ENCODE results near the gene GPR39. TPM values are rescaled to one million over a fixed set of nuclear protein-coding genes. Genes with fewer than 3 reads are reported as not detected.

The GPR39 gene
- total RNA-seq, 1 donor = 3.6 TPM

DNA sequence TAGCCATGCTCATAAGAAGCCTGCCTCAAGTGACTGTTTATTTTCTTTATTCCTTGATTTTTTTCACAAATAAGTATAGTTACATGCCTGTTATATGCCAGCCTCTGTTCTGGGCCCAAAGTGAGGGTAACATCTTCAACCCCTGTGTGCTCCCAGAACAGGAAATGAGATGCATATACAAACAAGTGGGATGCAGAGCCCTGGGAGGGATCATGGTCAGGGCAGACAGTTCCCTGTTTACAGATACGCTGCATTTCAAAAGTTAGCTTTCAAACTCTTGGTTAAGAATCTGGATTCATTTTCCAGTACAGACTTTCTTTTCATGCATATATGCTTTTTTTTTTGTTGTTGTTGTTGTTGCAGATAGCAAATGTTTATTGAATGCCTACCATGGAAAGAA, 24.4 kb downstream of the GPR39 start:
- no peak overlapping the region for H3K4me3 ChIP-seq (ENCODE audit: insufficient read depth, low read length)
- no peak overlapping the region for H3K4me2 ChIP-seq (ENCODE audit: insufficient read depth, low read length)
- no peaks in the 10 kb centered on the region for H3K9me3 ChIP-seq (ENCODE audit: low read depth, low read length)
- no peaks in the 10 kb centered on the region for H3K79me2 ChIP-seq (ENCODE audit: insufficient read depth, low read length)
- no peak for DNase-seq (ENCODE audit: insufficient read length, low spot score, missing footprints)
- no peak overlapping the region for H2AFZ ChIP-seq (ENCODE audit: low read length)
- TF ChIP-seq, protein P1, sequence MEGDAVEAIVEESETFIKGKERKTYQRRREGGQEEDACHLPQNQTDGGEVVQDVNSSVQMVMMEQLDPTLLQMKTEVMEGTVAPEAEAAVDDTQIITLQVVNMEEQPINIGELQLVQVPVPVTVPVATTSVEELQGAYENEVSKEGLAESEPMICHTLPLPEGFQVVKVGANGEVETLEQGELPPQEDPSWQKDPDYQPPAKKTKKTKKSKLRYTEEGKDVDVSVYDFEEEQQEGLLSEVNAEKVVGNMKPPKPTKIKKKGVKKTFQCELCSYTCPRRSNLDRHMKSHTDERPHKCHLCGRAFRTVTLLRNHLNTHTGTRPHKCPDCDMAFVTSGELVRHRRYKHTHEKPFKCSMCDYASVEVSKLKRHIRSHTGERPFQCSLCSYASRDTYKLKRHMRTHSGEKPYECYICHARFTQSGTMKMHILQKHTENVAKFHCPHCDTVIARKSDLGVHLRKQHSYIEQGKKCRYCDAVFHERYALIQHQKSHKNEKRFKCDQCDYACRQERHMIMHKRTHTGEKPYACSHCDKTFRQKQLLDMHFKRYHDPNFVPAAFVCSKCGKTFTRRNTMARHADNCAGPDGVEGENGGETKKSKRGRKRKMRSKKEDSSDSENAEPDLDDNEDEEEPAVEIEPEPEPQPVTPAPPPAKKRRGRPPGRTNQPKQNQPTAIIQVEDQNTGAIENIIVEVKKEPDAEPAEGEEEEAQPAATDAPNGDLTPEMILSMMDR (IDR thresholded peaks at IDR 0.05; ENCODE audit: extremely low read depth, low read depth, low read length) = no peak
- no peaks in the 10 kb centered on the region for H4K20me1 ChIP-seq (ENCODE audit: insufficient read depth, low read length)
- no peaks in the 10 kb centered on the region for H3K36me3 ChIP-seq (ENCODE audit: insufficient read depth, low read length)
- no peaks in the 10 kb centered on the region for H3K27me3 ChIP-seq (ENCODE audit: insufficient read depth, low read length)
- H3K4me1 ChIP-seq (ENCODE audit: insufficient read depth, low read length) = peaks cover 18% of the 10 kb centered on the region
- H3K27ac ChIP-seq (ENCODE audit: low read depth, low read length) = no peak overlapping the region

DNA sequence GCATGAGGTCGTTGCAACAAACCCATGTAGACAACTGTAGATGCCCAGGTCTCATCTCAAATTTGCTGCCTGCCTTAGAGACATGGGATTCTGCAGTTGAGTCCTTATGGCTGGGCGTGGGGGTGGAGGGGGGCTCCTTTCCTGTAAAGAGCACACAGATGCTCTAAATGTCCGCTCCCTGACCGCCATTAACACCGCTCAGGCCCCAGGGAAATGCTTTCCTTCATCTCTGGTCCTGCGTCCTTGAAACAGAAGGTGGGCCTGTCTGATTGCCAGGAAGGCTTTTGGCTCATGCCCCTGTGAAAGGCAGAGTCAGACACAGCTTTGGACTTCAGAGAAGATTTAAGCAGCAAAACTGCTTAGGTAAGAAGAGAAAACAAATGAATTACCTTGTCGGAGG, 25.7 kb downstream of the GPR39 start:
- no peaks in the 10 kb centered on the region for H3K27me3 ChIP-seq (ENCODE audit: insufficient read depth, low read length)
- H2AFZ ChIP-seq (ENCODE audit: low read length) = no peak overlapping the region
- H3K27ac ChIP-seq (ENCODE audit: low read depth, low read length) = no peak overlapping the region
- H3K79me2 ChIP-seq (ENCODE audit: insufficient read depth, low read length) = no peaks in the 10 kb centered on the region
- no peak overlapping the region for H3K4me3 ChIP-seq (ENCODE audit: insufficient read depth, low read length)
- H3K4me1 ChIP-seq (ENCODE audit: insufficient read depth, low read length) = peaks cover 21% of the 10 kb centered on the region
- no peaks in the 10 kb centered on the region for H3K9me3 ChIP-seq (ENCODE audit: low read depth, low read length)
- no peaks in the 10 kb centered on the region for H4K20me1 ChIP-seq (ENCODE audit: insufficient read depth, low read length)
- no peak overlapping the region for H3K4me2 ChIP-seq (ENCODE audit: insufficient read depth, low read length)
- no peak for DNase-seq (ENCODE audit: insufficient read length, low spot score, missing footprints)
- TF ChIP-seq, protein P1 (IDR thresholded peaks at IDR 0.05; ENCODE audit: extremely low read depth, low read depth, low read length) = no peak
- H3K36me3 ChIP-seq (ENCODE audit: insufficient read depth, low read length) = no peaks in the 10 kb centered on the region

DNA sequence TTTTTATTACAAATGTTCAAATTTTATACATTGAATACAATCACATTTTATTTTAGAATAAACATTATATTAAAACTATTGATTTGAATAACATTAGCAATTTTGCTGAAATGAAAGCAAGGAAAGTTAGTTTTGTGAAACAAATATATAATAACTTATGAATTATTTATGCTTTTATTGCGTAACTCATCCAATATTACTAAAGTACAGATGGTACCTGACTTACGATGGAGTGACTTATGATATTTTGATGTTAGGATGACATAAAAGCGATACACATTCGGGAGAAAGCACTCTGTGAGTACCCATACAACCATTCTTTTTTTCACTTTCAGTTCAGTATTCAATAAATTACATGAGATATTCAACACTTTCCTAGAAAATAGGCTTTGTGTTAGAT, 26.5 kb downstream of the GPR39 start:
- TF ChIP-seq, protein P1 (IDR thresholded peaks at IDR 0.05; ENCODE audit: extremely low read depth, low read depth, low read length) = no peak
- Histone ChIP-seq H3K4me3 (ENCODE audit: insufficient read depth, low read length) (no peak overlapping the region), H3K27me3 (ENCODE audit: insufficient read depth, low read length) (no peaks in the 10 kb centered on the region), H2AFZ (ENCODE audit: low read length) (no peak overlapping the region), H3K79me2 (ENCODE audit: insufficient read depth, low read length) (no peaks in the 10 kb centered on the region), H3K36me3 (ENCODE audit: insufficient read depth, low read length) (no peaks in the 10 kb centered on the region), H3K9me3 (ENCODE audit: low read depth, low read length) (no peaks in the 10 kb centered on the region), H3K4me2 (ENCODE audit: insufficient read depth, low read length) (no peak overlapping the region), H4K20me1 (ENCODE audit: insufficient read depth, low read length) (no peaks in the 10 kb centered on the region), H3K27ac (ENCODE audit: low read depth, low read length) (no peak overlapping the region), H3K4me1 (ENCODE audit: insufficient read depth, low read length) (peaks cover 19% of the 10 kb centered on the region)
- no peak for DNase-seq (ENCODE audit: insufficient read length, low spot score, missing footprints)

DNA sequence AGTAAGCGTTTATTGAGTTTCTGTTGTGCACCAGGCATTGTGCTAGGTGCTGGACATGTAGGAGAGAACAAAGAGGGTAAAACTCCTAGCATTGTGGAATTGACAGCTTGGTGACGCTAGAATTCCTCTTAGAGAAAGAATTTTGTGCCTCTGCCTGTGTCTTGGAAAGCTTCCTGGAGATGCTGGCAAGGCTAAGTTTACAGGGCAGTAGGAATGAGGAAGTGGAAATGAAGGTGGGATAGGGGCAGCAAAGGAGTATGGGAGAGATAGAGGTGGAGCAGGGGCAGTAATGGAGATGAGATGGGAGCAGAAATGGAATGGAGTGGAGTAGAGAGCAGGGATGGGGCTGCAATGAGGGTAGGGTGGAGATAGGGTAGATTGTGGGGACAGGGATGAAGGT, 29.8 kb downstream of the GPR39 start:
- H3K36me3 ChIP-seq (ENCODE audit: insufficient read depth, low read length) = no peaks in the 10 kb centered on the region
- no peaks in the 10 kb centered on the region for H3K9me3 ChIP-seq (ENCODE audit: low read depth, low read length)
- TF ChIP-seq, protein P1 (IDR thresholded peaks at IDR 0.05; ENCODE audit: extremely low read depth, low read depth, low read length) = no peak
- no peak overlapping the region for H2AFZ ChIP-seq (ENCODE audit: low read length)
- H3K27ac ChIP-seq (ENCODE audit: low read depth, low read length) = no peak overlapping the region
- H3K4me1 ChIP-seq (ENCODE audit: insufficient read depth, low read length) = peaks cover 9% of the 10 kb centered on the region
- DNase-seq (ENCODE audit: insufficient read length, low spot score, missing footprints) = no peak
- H3K79me2 ChIP-seq (ENCODE audit: insufficient read depth, low read length) = no peaks in the 10 kb centered on the region
- no peaks in the 10 kb centered on the region for H3K27me3 ChIP-seq (ENCODE audit: insufficient read depth, low read length)
- H3K4me3 ChIP-seq (ENCODE audit: insufficient read depth, low read length) = no peak overlapping the region
- H4K20me1 ChIP-seq (ENCODE audit: insufficient read depth, low read length) = no peaks in the 10 kb centered on the region
- H3K4me2 ChIP-seq (ENCODE audit: insufficient read depth, low read length) = no peak overlapping the region
